ENCODE data around the gene GATA6.

- TF ChIP-seq, protein P1, sequence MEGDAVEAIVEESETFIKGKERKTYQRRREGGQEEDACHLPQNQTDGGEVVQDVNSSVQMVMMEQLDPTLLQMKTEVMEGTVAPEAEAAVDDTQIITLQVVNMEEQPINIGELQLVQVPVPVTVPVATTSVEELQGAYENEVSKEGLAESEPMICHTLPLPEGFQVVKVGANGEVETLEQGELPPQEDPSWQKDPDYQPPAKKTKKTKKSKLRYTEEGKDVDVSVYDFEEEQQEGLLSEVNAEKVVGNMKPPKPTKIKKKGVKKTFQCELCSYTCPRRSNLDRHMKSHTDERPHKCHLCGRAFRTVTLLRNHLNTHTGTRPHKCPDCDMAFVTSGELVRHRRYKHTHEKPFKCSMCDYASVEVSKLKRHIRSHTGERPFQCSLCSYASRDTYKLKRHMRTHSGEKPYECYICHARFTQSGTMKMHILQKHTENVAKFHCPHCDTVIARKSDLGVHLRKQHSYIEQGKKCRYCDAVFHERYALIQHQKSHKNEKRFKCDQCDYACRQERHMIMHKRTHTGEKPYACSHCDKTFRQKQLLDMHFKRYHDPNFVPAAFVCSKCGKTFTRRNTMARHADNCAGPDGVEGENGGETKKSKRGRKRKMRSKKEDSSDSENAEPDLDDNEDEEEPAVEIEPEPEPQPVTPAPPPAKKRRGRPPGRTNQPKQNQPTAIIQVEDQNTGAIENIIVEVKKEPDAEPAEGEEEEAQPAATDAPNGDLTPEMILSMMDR (IDR thresholded peaks at IDR 0.05; ENCODE audit: insufficient read depth, low read length, poor library complexity, severe bottlenecking), result no peak
- TF ChIP-seq EZH2phosphoT487 (conservative IDR thresholded peaks at IDR 0.05; ENCODE audit: low read length), result no peak
These were observed 20.2 kb downstream of the GATA6 start for GRCh38 chr18:22189449-22190166.
